Astrocyte of the hippocampus (primary cell): ENCODE results near the gene ITPR3.
"Not testable (repeated sequence)": the region's sequence is repeated elsewhere in the genome, so short reads cannot be mapped to it uniquely, and the experiment has no call there.

Source experiments
- DNase-seq: peaks from one replicate; pipeline ENCODE4 v3.0.0; 2011; ENCODE audit warnings: low read depth, low spot score

ITPR3 gene

GRCh38 chr6:33591424-33592032 is 29.6 kb upstream of the ITPR3 start:
- DNase-seq = no peak

DNA sequence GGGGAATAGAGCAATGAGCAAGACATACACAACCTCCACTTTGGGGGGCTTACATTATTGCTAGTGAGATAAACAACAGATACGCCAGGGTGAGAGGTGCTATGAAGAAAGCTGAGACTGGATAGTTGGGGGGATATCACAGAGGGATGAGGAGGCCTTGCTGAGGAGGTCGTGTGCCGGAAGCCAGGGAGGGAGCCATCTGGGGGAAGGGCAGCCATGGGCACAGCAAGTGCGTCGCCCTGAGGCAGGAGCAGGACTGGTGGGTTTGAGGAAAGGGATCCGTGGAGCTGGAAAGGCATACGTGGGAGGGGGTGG is 28.9 kb upstream of the ITPR3 start:
- no peak for DNase-seq

GRCh38 chr6:33592595-33593413 is 28.3 kb upstream of the ITPR3 start:
- DNase-seq = peak; percentile 37

GRCh38 chr6:33593414-33593727 is 27.8 kb upstream of the ITPR3 start:
- no peak for DNase-seq

- no peak for DNase-seq
Observed at GRCh38 chr6:33595001-33595846, 25.9 kb upstream of the ITPR3 start.

GRCh38 chr6:33596894-33597293 is 24.2 kb upstream of the ITPR3 start:
- DNase-seq = not testable (repeated sequence)

DNA sequence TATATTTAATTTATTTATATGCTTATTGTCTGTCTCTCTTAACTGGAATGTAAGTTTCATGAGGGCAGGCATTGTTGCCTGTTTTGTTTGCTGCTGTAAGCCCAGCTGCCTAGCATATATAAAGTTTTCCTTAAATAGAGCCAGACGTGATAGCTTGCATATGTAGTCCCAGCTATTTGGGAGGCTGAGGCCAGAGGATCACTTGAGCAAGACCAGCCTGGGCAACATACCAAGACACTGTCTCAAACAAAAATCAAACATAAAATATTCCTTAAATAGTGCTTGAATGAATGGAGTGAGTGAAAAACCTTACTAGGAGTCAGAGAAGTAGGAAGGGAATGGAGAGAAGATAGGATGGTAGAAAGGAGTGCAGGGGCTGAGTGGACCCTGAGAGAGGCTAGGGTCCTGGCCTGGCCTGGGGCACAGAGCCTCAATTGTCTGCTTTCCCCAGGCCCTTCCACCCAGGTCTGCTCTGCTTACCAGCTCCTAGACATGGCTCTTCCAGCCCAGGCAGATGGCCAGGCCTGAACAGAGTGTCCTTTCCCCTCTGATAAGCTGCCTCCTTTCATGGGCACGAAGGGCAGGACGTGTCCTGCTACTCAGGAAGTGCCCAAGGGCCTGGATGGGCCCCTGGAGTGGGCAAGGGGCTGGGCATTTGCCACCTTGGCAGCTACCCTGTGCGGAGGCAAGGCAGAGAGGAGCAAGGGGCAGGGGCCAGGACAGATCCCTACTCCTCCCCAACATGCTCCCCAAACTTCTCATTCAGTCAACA is 23.4 kb upstream of the ITPR3 start:
- DNase-seq = no peak

- DNase-seq = peak; percentile 68
Observed at GRCh38 chr6:33599413-33599938, 21.6 kb upstream of the ITPR3 start.

DNA sequence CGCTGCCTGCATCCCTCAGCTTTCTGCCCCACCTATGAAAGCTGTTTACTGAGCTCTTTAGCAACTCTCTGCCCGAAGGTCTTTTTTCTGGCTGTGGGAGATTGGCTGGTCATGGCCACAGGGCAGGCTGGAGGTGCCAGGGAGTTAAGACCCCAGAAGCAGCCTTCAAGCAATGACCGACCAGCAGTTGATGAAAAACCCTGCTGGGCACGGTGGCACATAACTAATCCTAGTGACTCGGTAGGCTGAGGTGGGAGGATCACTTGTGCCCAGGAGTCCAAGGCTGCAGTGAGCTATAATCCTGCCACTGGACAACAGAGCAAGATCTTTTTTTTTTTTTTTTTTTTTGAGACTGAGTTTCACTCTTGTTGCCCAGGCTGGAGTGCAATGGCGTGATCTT is 20.4 kb upstream of the ITPR3 start:
- no peak for DNase-seq

- DNase-seq = no peak
Observed at GRCh38 chr6:33602180-33602579, 18.9 kb upstream of the ITPR3 start.

DNA sequence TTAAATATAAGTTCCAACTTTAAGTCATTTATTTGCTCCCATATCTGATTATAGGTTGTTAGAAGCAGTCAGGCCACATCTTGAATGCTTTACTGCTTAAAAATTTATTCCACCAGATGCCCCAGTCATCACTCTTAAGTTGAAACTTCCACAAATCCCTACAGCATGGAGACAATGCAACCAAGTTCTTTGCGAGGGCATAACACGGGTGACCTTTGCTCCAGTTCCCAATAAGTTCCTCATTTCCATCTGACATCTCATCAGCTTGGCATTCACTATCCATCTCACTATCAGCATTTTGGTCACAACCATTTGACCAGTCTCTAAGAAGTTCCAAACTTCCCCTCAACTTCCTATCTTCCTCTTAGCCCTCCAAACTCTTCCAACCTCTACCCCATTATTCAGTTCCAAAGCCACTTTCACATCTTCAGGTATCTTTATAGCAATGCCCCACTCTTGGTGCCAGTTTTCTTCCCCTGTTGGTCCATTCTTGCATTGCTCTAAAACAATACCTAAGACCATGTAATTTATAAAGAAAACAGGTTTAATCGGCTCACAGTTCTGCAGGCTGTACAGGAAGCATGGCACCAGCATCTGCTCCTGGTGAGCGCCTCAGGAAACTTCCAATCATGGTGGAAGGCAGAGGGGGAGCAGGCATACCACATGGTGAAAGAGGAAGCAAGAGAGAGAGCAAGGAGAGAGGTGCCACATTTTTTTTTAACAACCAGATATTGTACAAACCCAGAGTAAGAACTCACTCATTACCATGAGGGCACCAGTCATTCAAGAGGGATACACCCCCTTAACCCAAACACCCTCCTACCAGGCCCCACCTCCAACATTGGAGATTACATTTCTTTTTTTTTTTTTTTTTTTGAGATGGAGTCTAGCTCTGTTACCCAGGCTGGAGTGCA is 15.9 kb upstream of the ITPR3 start:
- DNase-seq = no peak

DNA sequence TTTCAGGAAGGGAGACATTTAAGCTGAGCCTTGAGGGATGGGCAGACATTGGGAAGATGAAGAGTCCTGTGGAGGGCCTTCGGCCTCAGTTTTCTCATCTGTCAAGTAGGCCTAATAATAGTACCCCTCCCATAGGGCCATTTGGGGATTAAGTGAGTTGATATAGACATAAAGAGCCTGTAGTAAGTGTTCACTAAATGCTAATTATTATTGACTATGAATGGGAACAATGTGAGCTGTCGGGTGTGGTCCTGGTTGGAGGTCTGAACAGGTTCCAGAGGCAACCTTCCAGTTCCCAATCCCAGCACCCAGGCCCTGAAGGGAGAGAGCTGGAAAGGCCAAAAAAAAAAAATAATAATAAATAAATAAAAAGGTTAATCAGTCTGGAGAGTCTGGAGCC is 14.5 kb upstream of the ITPR3 start:
- no peak for DNase-seq

- no peak for DNase-seq
Observed at GRCh38 chr6:33607126-33607783, 13.9 kb upstream of the ITPR3 start.

GRCh38 chr6:33607784-33608161 is 13.3 kb upstream of the ITPR3 start:
- no peak for DNase-seq

DNA sequence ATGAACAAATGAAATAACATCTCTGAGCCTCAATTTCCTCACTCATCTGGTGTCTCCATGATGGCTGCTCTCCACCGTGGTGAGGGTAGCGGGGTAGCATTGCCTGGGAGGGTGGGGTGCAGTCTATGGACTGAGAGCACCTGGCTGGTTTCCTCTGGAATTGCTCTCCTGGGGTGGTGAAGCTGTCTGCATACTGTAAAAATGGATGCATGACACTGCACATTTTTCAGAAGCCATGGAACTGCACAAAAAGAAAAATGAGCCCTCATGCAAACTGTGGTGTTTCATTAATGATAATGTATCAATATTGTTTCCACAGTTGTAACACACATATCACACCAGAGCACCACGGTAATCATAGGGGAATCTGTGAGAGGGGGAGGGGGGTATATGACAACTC is 12.1 kb upstream of the ITPR3 start:
- DNase-seq = no peak

GRCh38 chr6:33609528-33609927 is 11.6 kb upstream of the ITPR3 start:
- peak; percentile 85 for DNase-seq

DNA sequence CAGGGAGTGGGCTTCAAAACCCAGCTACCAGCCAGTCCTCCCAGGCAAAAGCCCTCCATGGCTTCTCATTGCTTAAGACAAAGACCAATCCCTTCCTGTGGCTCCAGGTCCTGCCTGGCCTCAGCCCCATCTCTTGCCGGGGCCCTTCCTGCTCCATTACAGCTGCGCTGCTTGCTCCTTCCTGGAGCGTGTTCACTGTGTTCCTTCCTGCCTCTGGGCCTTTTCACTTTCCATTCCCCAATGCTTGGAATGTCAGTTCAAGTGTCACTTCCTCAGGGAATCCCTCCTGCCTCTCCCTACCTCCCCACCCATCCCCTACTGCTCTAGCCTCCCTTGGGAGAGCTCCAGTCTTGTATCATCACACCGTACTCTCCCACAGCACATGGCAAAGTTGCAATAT is 11.1 kb upstream of the ITPR3 start:
- DNase-seq = no peak

DNA sequence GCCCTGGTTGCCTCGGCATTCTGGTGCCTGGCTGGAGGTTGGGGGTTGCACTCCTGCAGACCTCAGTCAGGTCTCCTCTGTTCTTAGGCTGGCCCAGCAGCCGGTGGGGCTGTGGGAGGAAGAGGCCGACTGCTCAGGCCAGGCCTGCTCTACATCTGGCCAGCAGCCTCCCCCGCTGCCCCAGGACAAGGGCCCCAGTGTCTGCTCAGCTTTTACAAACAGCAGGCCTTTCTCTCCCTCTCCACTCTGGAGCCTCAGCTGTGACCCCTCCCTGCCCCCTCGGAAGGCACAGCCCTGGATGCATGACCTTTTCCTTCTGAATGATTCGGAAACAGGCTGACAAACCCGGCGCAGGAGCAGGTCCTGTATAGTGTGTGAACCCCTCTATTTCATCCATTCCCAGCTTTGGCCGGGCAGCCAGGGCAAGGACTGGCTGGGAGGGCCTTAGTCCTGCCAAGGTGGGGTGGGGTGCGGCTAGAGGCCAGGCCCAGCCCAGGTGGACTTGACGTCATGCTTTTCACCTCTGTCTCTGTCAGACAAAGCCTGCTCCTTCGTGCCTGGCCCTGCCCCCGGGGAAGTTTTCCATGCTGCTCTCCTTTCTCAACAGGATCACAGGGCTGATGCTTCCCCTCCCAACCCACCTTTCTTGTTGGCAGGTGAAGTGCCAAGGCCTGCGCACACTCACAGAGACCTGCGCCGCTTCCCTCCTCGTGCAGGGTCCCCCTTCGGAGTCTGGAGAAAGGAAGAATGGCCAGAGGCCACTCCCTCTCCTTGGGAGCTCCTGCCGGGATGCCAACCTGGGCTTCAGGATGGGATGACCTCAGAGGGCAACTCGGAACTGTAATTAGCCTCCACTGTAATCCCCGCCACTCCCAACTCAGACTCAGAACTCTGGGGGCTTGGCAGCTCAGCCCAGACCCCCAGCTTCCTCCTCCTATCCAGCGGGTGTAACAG is 10.1 kb upstream of the ITPR3 start:
- no peak for DNase-seq

DNA sequence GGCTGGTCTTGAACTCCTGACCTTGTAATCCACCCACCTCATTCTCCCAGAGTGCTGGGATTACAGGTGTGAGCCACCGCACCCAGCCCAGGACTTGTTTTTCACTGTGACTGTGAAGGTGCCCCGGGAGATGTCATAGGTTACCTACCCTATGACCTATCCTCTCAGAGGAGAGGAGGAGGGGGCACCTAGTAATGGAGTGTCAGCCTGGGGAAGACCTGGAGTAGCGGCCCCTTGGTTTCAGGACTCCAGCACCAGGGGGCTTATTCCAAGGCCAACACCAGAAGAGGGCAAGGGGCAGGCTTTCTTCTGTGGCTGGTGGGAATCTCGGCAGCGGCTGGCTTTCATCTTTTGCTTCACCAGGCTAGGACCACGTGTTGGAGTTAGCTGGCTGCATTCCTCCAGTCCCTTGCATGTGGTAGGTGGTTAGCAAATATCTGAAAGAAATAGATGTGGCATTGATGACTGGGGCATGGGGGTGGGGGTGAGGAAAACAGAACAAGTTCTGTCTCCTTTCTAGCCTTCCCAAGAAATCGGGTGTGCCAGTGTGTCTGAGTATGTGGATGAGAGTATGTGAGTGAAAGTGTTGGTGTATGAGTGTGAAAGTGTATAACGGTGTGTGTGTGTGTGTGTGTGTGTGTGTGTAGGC is 7.9 kb upstream of the ITPR3 start:
- peak; percentile 93 for DNase-seq
